Choroid plexus epithelial cell (primary cell): ENCODE data around the gene CAMKMT.
A peak's percentile ranks its signal among the peaks of the same experiment; 100 is the strongest.

Experiments
- DNase-seq: peaks from one replicate; pipeline ENCODE4 v3.0.0-alpha.2; 2010; ENCODE audit warnings: low read depth
- H3K4me3 ChIP-seq: 2 replicates; pipeline ENCODE4 v1.5.1; 2011; ENCODE audit warnings: low read depth, mild to moderate bottlenecking, control low read depth, low read length, moderate library complexity
- CTCF ChIP-seq: conservative IDR thresholded peaks from 2 replicates; pipeline ENCODE4 v1.5.1; 2011; ENCODE audit warnings: low read depth, mild to moderate bottlenecking, control low read depth, inconsistent platforms, low read length, moderate library complexity

The CAMKMT gene

GRCh38 chr2:44335806-44336538, 25.8 kb upstream of the CAMKMT start:
- DNase-seq, result peak; percentile 36
- H3K4me3 ChIP-seq, result no peak overlapping the region

GRCh38 chr2:44342854-44343253, 18.9 kb upstream of the CAMKMT start:
- peak; percentile 49 for DNase-seq
- TF ChIP-seq CTCF, result peak; percentile 48
- H3K4me3 ChIP-seq, result no peak overlapping the region

More at GRCh38 chr2:44335806-44336538, 25.8 kb upstream of the CAMKMT start:
- no peak for TF ChIP-seq CTCF

GRCh38 chr2:44347526-44347925, 14.2 kb upstream of the CAMKMT start:
- H3K4me3 ChIP-seq, result no peak overlapping the region
- no peak for TF ChIP-seq CTCF
- no peak for DNase-seq

GRCh38 chr2:44348400-44348799, 13.3 kb upstream of the CAMKMT start:
- DNase-seq, result peak; percentile 65
- H3K4me3 ChIP-seq, result no peak overlapping the region
- TF ChIP-seq CTCF, result no peak

- DNase-seq, result no peak
- no peak overlapping the region for H3K4me3 ChIP-seq
- TF ChIP-seq CTCF, result no peak
Measured at GRCh38 chr2:44349506-44349905, 12.2 kb upstream of the CAMKMT start.

- no peak overlapping the region for H3K4me3 ChIP-seq
- no peak for TF ChIP-seq CTCF
- DNase-seq, result peak; percentile 58
Measured at GRCh38 chr2:44351088-44351487, 10.7 kb upstream of the CAMKMT start.

- no peak for TF ChIP-seq CTCF
- H3K4me3 ChIP-seq, result no peak overlapping the region
- DNase-seq, result peak; percentile 47
Measured at GRCh38 chr2:44351676-44352075, 10.1 kb upstream of the CAMKMT start.
